Heart right ventricle (tissue), 16 donors: Measurements from ENCODE around the gene RGS7BP. TPM values are rescaled to one million over a fixed set of nuclear protein-coding genes. Genes with fewer than 3 reads are reported as not detected.

ENCODE experiments used
- ATAC-seq, 8 donors: fragments of 200-7000 bp; cut with Tn5 transposase; one replicate each; pipeline ENCODE4 v1.9.1; 2020; ENCODE audit warnings: mild to moderate bottlenecking in 8 of 8, moderate library complexity in 8 of 8, moderate number of reproducible peaks in 1 of 8
- DNase-seq, 2 donors: peaks; one replicate each; pipeline ENCODE4 v3.0.0-alpha.2; 2020
- H3K27ac ChIP-seq, 10 donors: fragments of 200-600 bp; sonication (generic) in 2 of 10; one replicate each; pipeline versions ENCODE4 v1.5.0 to v1.8.0; 2020 to 2022; ENCODE audit warnings: mild to moderate bottlenecking in 3 of 10
- H3K27me3 ChIP-seq, 7 donors: fragments of 200-600 bp; one replicate each; pipeline ENCODE4 v1.8.0; 2021 to 2022; ENCODE audit warnings: mild to moderate bottlenecking in 2 of 7
- H3K36me3 ChIP-seq, 9 donors: fragments of 200-600 bp; sonication (generic) in 1 of 9; one replicate each; pipeline versions ENCODE4 v1.5.0 to v1.8.0; 2020 to 2022; ENCODE audit warnings: mild to moderate bottlenecking in 2 of 9
- H3K4me1 ChIP-seq, 9 donors: fragments of 200-600 bp; sonication (generic) in 1 of 9; one replicate each; pipeline versions ENCODE4 v1.5.0 to v1.8.0; 2020 to 2022; ENCODE audit warnings: mild to moderate bottlenecking in 4 of 9
- H3K4me3 ChIP-seq, 10 donors: fragments of 200-600 bp; sonication (generic) in 2 of 10; one replicate each; pipeline versions ENCODE4 v1.5.0 to v1.8.0; 2020 to 2022; ENCODE audit warnings: mild to moderate bottlenecking in 7 of 10, moderate library complexity in 2 of 10
- H3K9me3 ChIP-seq, 11 donors: fragments of 200-600 bp in 10 of 11; sonication (generic) in 2 of 11; one replicate each; pipeline versions ENCODE4 v1.5.0 to v1.8.0; 2013 to 2022; ENCODE audit warnings: mild to moderate bottlenecking in 2 of 11, control low read depth in 1 of 11, moderate library complexity in 1 of 11
- WGBS, 2 donors: extraction: QIAGEN DNeasy Blood & Tissue Kit; methylation state at CpG; one replicate each; pipeline ENCODE4 v1.1.7; 2013; ENCODE audit warnings: inconsistent platforms in 1 of 2; 5-methylcytosine and 5-hydroxymethylcytosine counted together
- intact Hi-C, 10 donors: fragments of 100-400 bp; cut with DNase I; formaldehyde crosslinking; loops; one replicate each; pipeline versions ENCODE4 v1.11.1 to v1.14.2; 2022
- polyA plus RNA-seq, 2 donors: library from polyadenylated mRNA; stranded (reverse); fragments of 200-250 nt; gene quantifications; one replicate each; pipeline ENCODE4 v1.2.3, GENCODE V29; 2013
- total RNA-seq, 10 donors: library from RNA; stranded (reverse); fragmentation: NEBNext Ultra II Directional in 3 of 10; extraction: Animal tissue kit (Norgen Biotek cat#: 25700) in 3 of 10; gene quantifications; one replicate each; pipeline versions ENCODE4 v1.2.1 to v1.2.4, GENCODE V29; 2021 to 2023
- TF ChIP-seq, protein P1 (sequence below), 9 donors: fragments of 200-600 bp; sonication (generic) in 2 of 9; IDR thresholded peaks; one replicate each; pipeline versions ENCODE4 v1.5.0 to v1.8.0; 2021 to 2022; ENCODE audit warnings: antibody characterized with exemption in 9 of 9, mild to moderate bottlenecking in 5 of 9, moderate library complexity in 1 of 9
- donor health status: Arrhythmogenic right ventricular cardiomyopathy.
- donor health status: ischemic (EF 13 %, LVEDD 7.1; RV severe dilation, severe dysfunction).
- donor health status: healthy with polysubstance abuse.
- donor health status: DM: no; HTN: yes; CAD: no.
- donor health status: DM: no; HTN: no; CAD: no.
- donor health status: ischemic (EF 25% LVEDD 6.9; RV normal size, moderate dysfunction).
- donor health status: ischemic (EF 25% LVEDD 5.7; RV mildly dilated, moderate dysfunction).
- donor health status: healthy.
- donor health status: DM: yes; HTN: yes; CAD: no.
- donor health status: Ischemic cardiomyopathy.
- donor health status: ischemic (EF 35%, LVEDD 5.7; RV mildly dilated, moderate dysfunction).
- donor health status: nonischemic (EF 11% LVEDD 7.7; RV severe dilation, severe dysfunction).
- donor health status: DM: yes; HTN: yes; CAD: no.
- donor health status: PGD.
- donor health status: ischemic (EF 29% LVEDD 5.4; RV normal size, mild dysfunction).
- donor health status: nonischemic (EF 23%, LVEDD 6.1; RV moderate dilation, normal function).

The RGS7BP gene
- total and polyA plus RNA-seq, 12 donors = 0.07 to 3.1 (median 1.5) TPM

DNA sequence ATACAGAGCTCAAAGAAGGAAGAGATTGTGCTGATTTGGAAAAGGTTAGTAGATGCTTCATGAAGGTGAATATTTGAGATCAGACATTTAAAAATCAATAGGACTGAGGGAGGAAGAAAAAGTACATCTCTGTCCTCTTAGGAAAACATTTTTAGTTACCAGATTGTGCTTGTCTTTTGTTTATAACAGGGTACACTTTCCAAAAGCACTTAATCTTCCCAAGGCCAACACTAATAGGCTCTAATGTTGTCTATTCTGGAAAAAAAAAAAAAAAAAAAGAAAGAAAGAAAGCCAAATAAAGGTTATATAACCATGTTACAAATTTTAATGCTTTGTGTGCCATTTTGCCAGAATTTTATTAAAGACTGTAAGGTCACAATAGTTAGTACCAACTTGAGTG is 139.0 kb downstream of the RGS7BP start:
- no peaks in the 10 kb centered on the region for H3K4me1 ChIP-seq
- H3K4me3 ChIP-seq = no peak overlapping the region
- H3K9me3 ChIP-seq = no peaks in the 10 kb centered on the region
- no peak overlapping the region for H3K27ac ChIP-seq
- intact Hi-C loops = no loop called here
- ATAC-seq (no peak), DNase-seq (no peak)
- H3K27me3 ChIP-seq = no peaks in the 10 kb centered on the region
- no peaks in the 10 kb centered on the region for H3K36me3 ChIP-seq
- TF ChIP-seq, protein P1, sequence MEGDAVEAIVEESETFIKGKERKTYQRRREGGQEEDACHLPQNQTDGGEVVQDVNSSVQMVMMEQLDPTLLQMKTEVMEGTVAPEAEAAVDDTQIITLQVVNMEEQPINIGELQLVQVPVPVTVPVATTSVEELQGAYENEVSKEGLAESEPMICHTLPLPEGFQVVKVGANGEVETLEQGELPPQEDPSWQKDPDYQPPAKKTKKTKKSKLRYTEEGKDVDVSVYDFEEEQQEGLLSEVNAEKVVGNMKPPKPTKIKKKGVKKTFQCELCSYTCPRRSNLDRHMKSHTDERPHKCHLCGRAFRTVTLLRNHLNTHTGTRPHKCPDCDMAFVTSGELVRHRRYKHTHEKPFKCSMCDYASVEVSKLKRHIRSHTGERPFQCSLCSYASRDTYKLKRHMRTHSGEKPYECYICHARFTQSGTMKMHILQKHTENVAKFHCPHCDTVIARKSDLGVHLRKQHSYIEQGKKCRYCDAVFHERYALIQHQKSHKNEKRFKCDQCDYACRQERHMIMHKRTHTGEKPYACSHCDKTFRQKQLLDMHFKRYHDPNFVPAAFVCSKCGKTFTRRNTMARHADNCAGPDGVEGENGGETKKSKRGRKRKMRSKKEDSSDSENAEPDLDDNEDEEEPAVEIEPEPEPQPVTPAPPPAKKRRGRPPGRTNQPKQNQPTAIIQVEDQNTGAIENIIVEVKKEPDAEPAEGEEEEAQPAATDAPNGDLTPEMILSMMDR (IDR thresholded peaks at IDR 0.05) = no peak

DNA sequence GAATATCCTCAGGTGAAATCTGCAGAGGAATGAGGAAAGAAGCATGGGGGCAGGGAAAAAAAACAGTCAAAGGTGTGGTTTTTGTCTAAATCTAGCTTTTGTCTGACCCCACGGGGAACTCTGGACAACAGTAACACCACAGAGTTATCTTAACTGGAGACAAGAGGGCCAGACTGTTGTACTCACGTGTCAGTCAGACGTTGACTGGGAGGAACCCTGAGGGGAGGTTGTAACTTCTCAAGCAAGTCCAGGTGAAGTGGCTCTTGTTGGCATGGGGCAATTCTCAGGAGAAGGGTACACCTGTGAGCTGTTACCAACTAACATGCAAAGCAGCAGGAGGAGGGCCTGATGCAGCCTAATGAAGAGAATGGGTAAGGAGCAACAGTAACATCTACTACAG is 140.4 kb downstream of the RGS7BP start:
- Histone ChIP-seq H3K27ac (no peak overlapping the region), H3K36me3 (no peaks in the 10 kb centered on the region), H3K27me3 (no peaks in the 10 kb centered on the region), H3K9me3 (no peaks in the 10 kb centered on the region), H3K4me3 (no peak overlapping the region), H3K4me1 (no peaks in the 10 kb centered on the region)
- no peak for DNase-seq
- 43 to 49% methylated on average over 3 of the region's 3 CpGs for WGBS, 2 donors
- TF ChIP-seq, protein P1 (IDR thresholded peaks at IDR 0.05) = no peak
- ATAC-seq = no peak
- intact Hi-C loops = no loop called here

DNA sequence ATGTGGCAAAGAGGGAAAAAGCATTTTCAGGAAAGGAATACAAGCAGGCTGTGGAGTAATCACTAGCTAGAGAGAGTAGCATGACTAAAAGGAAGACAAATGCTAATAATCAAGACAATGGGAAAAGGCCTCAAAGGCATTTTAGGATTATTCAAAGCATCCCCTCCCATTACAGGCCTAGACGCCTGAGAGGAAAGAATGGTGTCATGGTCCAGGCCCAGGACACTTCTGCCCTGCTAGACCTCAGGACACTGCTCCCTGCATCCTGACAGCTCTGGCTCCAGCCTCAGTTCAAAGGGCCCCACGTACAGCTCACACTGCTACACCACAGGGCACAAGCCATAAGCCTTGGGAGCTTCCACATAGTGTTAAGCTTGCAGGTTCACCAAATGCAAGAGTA is 143.7 kb downstream of the RGS7BP start:
- no peak overlapping the region for H3K4me3 ChIP-seq
- TF ChIP-seq, protein P1 (IDR thresholded peaks at IDR 0.05) = no peak
- 73 to 75% methylated on average over 2 of the region's 2 CpGs for WGBS, 2 donors
- H3K27ac ChIP-seq = no peak overlapping the region
- no peaks in the 10 kb centered on the region for H3K36me3 ChIP-seq
- DNase-seq = no peak
- no peaks in the 10 kb centered on the region for H3K9me3 ChIP-seq
- no peak for ATAC-seq
- no peaks in the 10 kb centered on the region for H3K27me3 ChIP-seq
- intact Hi-C loops = no loop called here
- no peaks in the 10 kb centered on the region for H3K4me1 ChIP-seq

DNA sequence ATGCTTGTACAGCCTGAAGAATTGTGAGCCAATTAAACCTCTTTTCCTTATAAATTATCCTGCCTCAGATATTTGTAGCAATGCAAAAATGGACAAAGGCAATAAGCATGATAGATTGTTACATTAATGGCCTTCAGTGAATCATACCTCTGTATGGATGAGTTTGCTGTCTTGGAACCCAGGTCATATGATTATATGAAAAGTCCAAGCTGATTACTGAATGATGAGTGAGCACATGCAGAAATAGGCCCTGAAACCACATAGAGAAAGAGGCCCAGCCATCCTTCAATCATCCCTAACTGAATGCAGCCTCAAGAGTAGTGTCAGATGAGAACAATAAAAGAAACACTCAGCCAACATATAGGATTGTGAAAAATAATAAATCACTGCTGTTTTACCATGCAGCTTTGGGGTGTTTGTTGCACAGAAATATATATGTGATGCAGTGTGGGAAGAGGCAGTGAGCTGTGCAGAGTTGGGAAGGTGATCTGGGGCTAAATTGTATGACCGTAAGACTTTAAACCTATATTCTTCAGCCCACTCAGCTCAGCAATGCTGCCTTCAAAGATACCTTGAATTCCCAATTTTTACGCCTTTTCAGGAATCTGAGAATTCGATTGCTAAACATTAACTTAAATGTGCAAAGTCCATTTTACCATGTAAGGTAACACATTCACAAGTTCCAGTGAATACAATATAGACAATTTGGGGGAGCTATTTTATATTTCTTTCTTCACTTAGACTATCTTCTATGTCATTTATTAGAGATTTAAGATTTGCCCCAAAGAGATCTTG is 148.1 kb downstream of the RGS7BP start:
- 89 to 94% methylated on average over 3 of the region's 3 CpGs for WGBS, 2 donors
- TF ChIP-seq, protein P1 (IDR thresholded peaks at IDR 0.05) = no peak
- no peaks in the 10 kb centered on the region for H3K36me3 ChIP-seq
- no peak overlapping the region for H3K4me3 ChIP-seq
- no peaks in the 10 kb centered on the region for H3K4me1 ChIP-seq
- no peak overlapping the region for H3K27ac ChIP-seq
- intact Hi-C loops = no loop called here
- no peak for ATAC-seq
- no peaks in the 10 kb centered on the region for H3K27me3 ChIP-seq
- H3K9me3 ChIP-seq = peaks cover 0 to 11% (median 0%) of the 10 kb centered on the region in 11 donors
- DNase-seq = no peak
